ENCODE data around the gene FARSB.
A peak's percentile ranks its signal among the peaks of the same experiment; 100 is the strongest.
"Not testable (repeated sequence)": the region's sequence is repeated elsewhere in the genome, so short reads cannot be mapped to it uniquely, and the experiment has no call there.

FARSB gene

GRCh38 chr2:222655787-222656525, at the start of gene FARSB:
Gene FARSB (minus strand): TSS chr2:222656092. CDS start chr2:222656073, 19 bp downstream.
- peak; percentile 84 for DNase-seq (ENCODE audit: low read depth)
- peak within 1 kb of the TSS; percentile 89 for H3K4me3 ChIP-seq (ENCODE audit: low read depth, low read length)
- no peak for TF ChIP-seq CTCF (IDR thresholded peaks at IDR 0.05; ENCODE audit: control insufficient read depth, extremely low read depth, insufficient read depth)

- no peak overlapping the region for H3K4me3 ChIP-seq (ENCODE audit: low read depth, low read length)
- DNase-seq (ENCODE audit: low read depth) = no peak
- no peak for TF ChIP-seq CTCF (IDR thresholded peaks at IDR 0.05; ENCODE audit: control insufficient read depth, extremely low read depth, insufficient read depth)
Observed at GRCh38 chr2:222703886-222704285, 48.0 kb upstream of the FARSB start.

DNA sequence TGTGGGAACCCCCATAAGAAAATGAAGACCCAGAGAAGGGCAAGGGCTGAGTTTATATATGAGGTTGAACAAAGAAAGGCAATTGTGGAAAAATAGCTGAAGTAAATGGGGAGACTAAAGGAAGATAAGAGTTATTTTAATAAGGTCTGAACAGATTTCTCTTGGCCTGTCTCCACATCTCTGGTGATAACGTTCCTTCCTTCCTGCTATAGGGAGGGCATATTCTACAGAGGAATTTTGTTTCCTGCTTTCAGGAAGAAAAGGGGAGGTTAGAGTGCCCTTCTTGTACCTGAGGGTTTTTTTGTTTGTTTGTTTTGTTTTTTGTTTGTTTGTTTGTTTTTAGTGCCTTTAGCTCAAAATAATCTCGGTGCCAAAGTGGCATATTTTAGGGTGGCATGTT, 47.2 kb upstream of the FARSB start:
- no peak overlapping the region for H3K4me3 ChIP-seq (ENCODE audit: low read depth, low read length)
- TF ChIP-seq CTCF (IDR thresholded peaks at IDR 0.05; ENCODE audit: control insufficient read depth, extremely low read depth, insufficient read depth) = no peak
- DNase-seq (ENCODE audit: low read depth) = no peak

DNA sequence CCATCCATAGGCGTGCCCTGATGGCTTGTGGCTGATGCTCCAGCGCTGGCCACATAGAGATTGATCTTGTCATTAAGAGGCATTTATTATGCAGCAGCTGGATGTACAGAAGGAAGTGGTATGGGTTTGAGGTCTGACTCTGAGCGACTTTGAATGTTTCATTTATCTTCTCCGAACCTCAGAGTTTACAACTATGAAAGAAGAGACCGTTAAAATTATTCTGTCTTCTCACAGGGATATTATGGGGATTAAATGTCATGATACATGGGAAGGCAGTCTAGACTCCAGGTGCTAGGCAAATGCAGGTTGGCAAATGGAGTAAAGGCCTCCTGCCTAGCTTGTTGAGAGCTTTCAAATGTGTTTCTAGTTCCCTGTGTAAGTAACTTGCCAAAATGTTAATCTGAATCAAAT, 45.8 kb upstream of the FARSB start:
- no peak overlapping the region for H3K4me3 ChIP-seq (ENCODE audit: low read depth, low read length)
- TF ChIP-seq CTCF (IDR thresholded peaks at IDR 0.05; ENCODE audit: control insufficient read depth, extremely low read depth, insufficient read depth) = no peak

DNA sequence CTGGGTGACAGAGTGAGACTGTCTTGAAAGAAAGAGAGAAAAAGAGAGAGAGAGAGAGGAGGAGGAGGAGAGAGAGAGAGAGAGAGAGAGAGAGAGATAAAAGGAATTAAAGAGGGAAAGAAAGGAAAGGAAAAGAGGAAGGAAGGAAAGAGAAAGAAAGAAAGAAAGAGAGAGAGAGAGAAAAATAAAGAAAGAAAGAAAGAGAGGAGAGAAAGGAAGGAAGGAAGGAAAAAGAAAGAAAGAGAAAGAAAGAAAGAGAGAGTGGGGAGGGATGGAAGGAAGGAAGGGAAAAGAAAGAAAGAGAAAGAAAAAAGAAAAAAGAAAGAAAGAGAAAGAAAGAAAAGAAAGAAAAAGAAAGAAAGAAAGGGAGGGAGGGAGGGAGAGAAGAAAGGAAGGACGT, 45.3 kb upstream of the FARSB start:
- TF ChIP-seq CTCF (IDR thresholded peaks at IDR 0.05; ENCODE audit: control insufficient read depth, extremely low read depth, insufficient read depth) = no peak
- no peak for DNase-seq (ENCODE audit: low read depth)
- H3K4me3 ChIP-seq (ENCODE audit: low read depth, low read length) = no peak overlapping the region

More for the DNA sequence above, 45.8 kb upstream of the FARSB start:
- no peak for DNase-seq (ENCODE audit: low read depth)

DNA sequence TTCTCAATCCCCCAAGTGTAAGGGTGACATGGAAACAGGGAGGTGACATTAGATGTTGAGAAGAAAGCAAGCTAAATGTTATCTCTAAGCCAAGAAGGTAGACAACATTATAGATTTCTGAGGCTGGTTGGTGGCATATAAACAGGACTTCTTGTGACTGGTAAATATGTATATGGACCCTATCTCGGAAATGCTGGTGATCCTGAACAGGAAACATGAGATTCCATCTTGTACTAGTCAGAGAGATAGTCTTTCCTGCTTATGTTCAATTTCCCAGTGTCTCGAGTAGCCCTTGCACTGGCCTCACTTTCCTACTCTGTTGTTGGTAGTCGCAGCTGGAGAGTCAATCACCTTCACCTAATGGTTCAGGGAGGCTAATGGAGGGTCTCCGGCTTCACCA, 42.4 kb upstream of the FARSB start:
- no peak overlapping the region for H3K4me3 ChIP-seq (ENCODE audit: low read depth, low read length)
- no peak for DNase-seq (ENCODE audit: low read depth)
- TF ChIP-seq CTCF (IDR thresholded peaks at IDR 0.05; ENCODE audit: control insufficient read depth, extremely low read depth, insufficient read depth) = no peak

DNA sequence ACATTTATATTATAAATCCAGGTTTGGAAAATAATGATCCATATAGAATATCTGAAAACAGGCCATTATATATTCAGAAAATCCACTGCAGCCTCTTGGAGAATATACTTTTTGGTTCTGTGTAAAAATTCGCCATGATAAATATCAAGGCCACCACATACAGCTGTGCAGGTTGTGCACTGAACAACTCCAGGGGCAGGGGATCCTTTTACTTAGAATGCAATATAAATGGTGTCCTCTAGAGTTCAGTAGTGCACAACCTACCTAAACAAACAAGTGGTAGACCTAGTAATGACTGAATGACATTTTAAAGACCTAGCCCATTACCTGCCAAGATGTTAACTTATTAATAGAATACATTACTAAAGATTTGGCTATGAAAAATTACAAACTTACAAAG, 37.9 kb upstream of the FARSB start:
- peak; percentile 39 for TF ChIP-seq CTCF (IDR thresholded peaks at IDR 0.05; ENCODE audit: control insufficient read depth, extremely low read depth, insufficient read depth)
- no peak overlapping the region for H3K4me3 ChIP-seq (ENCODE audit: low read depth, low read length)
- DNase-seq (ENCODE audit: low read depth) = no peak

GRCh38 chr2:222693413-222693812, 37.5 kb upstream of the FARSB start:
- not testable (repeated sequence) for H3K4me3 ChIP-seq (ENCODE audit: low read depth, low read length); DNase-seq (ENCODE audit: low read depth)

Measured in LNCaP clone FGC (cell line).